ENCODE data around the gene RPS6KA4. TPM values are rescaled to one million over a fixed set of nuclear protein-coding genes. Genes with fewer than 3 reads are reported as not detected.

Gene RPS6KA4
- total RNA-seq, 1 experiment from 2014 or later, result 42.0 TPM

GRCh38 chr11:64372802-64373597 is 14.0 kb downstream of the RPS6KA4 start:
- in situ Hi-C loops (cut with HindIII; ENCODE audit: low pct_unique_long_range_greater_than_20kb, low sequenced_read_pairs), result no loop called here
- DNase-seq (ENCODE audit: low read depth, low spot score), result peak; percentile 62

DNA sequence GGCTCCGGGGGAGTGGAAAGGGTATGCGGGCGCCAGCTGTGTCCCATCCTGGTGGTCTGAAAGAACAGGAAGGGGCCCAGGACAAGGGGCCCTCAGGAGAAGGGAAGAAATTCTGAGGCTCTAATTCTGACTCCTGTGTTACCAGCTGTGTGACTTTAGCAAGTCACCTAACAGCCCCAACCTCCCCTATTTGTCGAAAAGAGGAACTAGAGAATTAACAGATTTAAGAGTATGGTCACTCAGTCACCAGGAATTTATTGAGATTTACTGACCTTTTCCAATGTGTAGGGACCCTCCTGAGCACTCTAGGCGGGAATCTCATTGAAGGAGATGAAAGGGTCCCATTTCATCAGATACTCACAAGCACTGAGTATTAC is 14.6 kb downstream of the RPS6KA4 start:
- no peak for DNase-seq (ENCODE audit: low read depth, low spot score)
- in situ Hi-C loops (cut with HindIII; ENCODE audit: low pct_unique_long_range_greater_than_20kb, low sequenced_read_pairs), result no loop called here

DNA sequence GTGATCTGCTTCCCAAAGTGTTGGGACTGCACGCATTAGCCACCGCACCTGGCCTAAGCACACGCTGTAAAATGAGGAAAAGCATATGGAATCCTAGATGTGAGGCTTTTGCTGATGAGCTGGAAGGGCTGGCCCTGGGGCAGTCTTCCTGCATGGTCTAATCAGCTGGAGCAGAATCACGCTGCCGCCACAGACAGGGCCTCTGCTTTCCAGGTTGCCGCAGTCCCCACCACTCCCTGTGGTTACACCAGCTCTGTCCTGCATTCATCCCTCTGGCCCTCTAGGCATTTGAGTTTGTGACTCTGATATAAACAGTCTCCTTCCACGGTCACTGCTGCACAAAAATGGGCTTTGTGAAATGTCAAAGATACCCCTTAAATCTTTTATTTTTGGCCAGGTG is 17.1 kb downstream of the RPS6KA4 start:
- DNase-seq (ENCODE audit: low read depth, low spot score), result no peak
- in situ Hi-C loops (cut with HindIII; ENCODE audit: low pct_unique_long_range_greater_than_20kb, low sequenced_read_pairs), result no loop called here

DNA sequence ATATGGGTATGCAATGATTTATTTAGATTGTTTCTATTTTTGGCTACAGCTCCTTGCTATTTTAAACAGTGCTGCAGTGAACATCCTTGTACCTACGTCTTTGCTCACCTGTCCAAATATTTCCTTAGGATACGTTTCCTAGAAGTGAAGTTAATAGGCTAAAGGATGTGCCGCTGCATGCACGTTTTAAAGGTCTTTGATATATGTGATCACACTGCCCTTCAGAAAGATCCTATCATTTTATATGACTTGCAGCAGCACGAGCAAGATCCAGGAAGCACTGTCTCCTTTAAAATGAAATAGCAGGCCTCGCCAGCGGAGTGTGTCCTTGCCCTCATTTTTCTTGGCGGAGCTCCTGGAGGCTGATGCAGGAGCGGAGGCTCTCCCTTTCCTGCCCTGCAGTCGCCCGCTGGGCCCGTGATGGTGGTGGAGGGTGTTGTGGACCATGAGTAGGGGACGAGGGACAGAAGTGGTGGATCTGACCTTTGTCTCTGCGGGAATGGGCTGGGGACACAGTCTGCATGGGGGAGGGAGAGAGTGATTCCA is 19.4 kb downstream of the RPS6KA4 start:
- DNase-seq (ENCODE audit: low read depth, low spot score), result no peak
- in situ Hi-C loops (cut with HindIII; ENCODE audit: low pct_unique_long_range_greater_than_20kb, low sequenced_read_pairs), result no loop called here

GRCh38 chr11:64379160-64379559 is 20.2 kb downstream of the RPS6KA4 start:
- no peak for DNase-seq (ENCODE audit: low read depth, low spot score)
- in situ Hi-C loops (cut with HindIII; ENCODE audit: low pct_unique_long_range_greater_than_20kb, low sequenced_read_pairs), result no loop called here

DNA sequence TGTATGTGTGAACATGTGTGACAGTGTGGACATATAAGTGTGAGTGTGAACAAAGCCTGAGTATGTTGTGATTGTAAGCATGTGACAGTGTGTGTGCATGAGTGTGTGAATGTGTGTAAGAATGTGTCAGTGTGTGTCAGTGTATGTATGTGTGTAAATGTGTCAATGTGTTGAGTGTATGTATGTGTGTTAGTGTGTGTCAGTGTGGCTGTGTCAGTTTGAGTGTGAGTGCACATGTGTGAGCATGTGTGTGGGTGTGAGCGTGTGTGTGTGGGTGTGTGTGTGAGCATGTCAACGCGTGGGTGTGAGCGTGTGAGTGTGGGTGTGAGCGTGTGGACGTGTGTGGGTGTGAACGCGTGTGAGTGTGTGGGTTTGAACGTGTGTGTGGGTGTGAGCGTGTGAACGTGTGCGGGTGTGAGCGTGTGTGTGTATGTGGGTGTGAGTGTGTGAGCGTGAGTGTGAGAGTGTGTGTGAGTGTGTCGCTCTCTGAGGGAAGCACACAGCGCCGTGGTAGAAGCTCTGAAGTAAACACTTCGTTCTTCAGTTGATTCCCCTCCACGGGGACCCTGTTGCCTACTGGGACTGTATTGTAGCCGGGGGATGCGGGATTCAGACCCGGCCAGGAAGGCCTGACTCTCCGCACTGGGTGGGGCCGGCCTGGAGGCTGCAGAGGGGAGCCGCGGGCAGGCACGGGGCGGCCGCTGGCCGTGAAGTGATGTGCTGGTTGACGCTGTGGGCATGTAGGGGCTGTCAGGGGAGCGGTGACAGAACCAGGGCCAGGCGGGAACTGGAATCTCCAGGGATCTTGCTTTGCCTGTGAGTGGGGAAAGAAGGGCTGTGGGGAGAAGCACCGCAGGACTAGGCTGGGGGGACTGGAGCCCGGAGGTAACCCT is 21.1 kb downstream of the RPS6KA4 start:
- in situ Hi-C loops (cut with HindIII; ENCODE audit: low pct_unique_long_range_greater_than_20kb, low sequenced_read_pairs), result no loop called here
- DNase-seq (ENCODE audit: low read depth, low spot score), result no peak

DNA sequence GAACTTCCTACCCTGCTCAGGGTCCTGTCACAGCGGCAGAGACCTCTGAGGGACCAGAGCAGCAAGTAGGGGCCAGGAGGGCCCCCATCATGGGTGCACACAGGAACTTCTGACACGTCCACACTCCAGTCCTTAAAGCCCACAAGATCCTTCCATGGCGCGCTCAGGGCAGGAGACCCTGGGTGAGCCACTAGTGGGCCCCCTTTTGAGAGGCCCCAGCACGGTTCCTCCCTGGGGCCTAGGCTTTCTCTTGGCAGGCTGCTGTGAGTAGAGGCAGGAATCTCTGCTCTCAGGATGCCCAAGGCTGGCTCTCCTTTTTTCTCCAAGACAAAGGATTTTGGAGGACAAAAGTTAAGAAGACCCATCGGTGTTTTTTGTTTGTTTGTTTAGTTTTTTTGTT is 22.4 kb downstream of the RPS6KA4 start:
- no peak for DNase-seq (ENCODE audit: low read depth, low spot score)
- in situ Hi-C loops (cut with HindIII; ENCODE audit: low pct_unique_long_range_greater_than_20kb, low sequenced_read_pairs), result no loop called here

- in situ Hi-C loops (cut with HindIII; ENCODE audit: low pct_unique_long_range_greater_than_20kb, low sequenced_read_pairs), result no loop called here
- no peak for DNase-seq (ENCODE audit: low read depth, low spot score)
Observed at GRCh38 chr11:64382047-64382446, 23.1 kb downstream of the RPS6KA4 start.

DNA sequence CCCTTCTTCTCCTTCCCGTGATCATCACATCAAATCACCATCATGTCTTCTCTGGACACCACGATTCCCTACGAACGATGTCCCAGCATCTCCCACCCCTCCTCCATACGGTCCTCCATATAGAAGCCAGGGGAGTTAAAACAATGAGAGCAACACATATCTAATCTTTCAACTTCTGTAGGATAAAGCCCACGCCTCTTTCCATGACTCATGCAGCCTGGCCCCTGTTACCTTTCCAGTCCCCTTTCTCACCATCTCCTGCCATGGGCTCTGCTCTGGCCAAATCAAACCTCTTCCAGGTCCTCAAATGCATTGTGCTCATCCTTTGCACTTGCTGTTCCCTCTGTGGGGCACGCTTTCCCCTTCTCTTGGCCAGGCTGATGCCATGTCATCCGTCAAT is 23.6 kb downstream of the RPS6KA4 start:
- in situ Hi-C loops (cut with HindIII; ENCODE audit: low pct_unique_long_range_greater_than_20kb, low sequenced_read_pairs), result no loop called here
- DNase-seq (ENCODE audit: low read depth, low spot score), result no peak

GRCh38 chr11:64383580-64383979 is 24.6 kb downstream of the RPS6KA4 start:
- DNase-seq (ENCODE audit: low read depth, low spot score), result no peak
- in situ Hi-C loops (cut with HindIII; ENCODE audit: low pct_unique_long_range_greater_than_20kb, low sequenced_read_pairs), result no loop called here

DNA sequence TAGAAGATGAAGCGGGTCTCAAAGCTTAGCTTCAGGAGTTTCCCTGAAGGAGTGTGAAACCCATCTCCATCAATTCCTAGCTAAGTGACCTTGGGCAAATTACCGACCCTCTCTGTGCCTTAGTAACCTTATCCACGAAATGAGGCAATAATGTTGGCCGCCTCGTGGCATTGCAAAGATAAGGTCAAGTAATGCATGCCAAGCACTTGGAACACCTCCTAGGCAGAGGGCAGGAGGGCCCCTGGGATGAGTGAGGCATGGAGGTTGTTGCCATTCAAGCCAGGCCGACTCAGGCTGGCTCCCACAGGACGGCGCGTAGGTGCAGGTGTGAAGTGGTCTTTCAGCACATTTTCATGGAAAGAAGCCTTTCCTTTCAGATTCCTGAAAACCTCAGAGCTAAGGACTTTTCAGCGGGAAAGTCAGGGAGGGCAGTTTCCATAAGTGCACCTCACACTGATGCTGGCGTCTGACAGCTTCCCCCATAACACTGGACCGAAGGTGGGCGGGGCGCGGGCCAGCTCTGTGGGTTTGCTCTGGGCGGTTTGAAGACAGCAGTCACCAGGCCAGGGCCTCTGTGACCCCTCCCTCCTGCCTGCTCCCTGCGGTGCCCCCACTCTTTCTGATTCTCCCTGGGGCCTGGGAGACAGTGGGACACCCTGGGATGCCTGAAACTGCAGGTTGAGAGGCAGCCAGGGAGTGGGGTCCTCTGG is 25.2 kb downstream of the RPS6KA4 start:
- DNase-seq (ENCODE audit: low read depth, low spot score), result no peak
- in situ Hi-C loops (cut with HindIII; ENCODE audit: low pct_unique_long_range_greater_than_20kb, low sequenced_read_pairs), result no loop called here

DNA sequence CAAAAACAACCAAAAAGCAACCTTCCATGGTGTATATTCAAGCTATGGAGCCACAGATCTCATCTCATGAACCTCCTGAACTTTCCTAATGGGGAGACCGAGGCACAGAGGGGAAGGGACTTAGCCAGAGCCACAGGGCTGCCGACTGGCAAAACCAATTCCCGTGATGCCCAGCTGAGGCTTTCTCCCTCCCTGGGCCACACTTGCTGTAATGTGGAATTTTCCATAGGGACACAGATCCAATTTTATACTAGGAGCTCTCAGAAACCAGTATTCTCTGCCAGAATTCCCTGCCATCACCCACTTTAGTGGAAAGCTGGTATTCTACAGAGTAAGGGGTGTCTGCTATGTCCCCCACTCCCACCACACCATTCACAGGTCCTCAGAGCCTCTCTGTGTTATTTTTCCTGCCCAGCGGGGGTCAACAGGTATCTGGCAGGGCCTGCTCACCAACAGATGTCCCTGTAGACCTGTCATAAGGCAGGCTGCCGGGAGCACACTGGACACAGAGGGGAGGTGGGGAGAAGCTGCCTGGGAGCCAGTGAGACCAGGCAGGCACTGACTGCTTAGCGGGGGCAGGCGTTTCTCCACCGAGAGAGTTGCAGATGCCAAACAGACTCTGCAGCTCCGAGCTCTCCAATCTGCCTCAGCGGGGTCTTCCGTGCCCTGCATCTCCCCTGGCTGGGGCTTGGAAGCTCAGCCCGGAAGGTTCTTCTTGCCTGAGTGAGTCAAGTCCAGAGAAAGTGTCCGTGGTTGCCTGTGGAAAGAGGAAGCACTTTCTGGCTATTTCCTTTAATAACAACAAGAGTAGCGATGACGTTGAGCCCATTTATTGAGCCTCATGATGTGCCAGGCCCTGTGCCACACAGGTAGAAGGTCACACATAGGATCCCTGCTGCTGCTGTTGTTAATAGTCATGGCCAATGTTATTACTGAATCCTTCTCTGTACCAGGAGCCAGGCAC is 26.3 kb downstream of the RPS6KA4 start:
- in situ Hi-C loops (cut with HindIII; ENCODE audit: low pct_unique_long_range_greater_than_20kb, low sequenced_read_pairs), result no loop called here
- DNase-seq (ENCODE audit: low read depth, low spot score), result no peak

- in situ Hi-C loops (cut with HindIII; ENCODE audit: low pct_unique_long_range_greater_than_20kb, low sequenced_read_pairs), result no loop called here
- no peak for DNase-seq (ENCODE audit: low read depth, low spot score)
Observed at GRCh38 chr11:64385945-64386704, 27.2 kb downstream of the RPS6KA4 start.

- in situ Hi-C loops (cut with HindIII; ENCODE audit: low pct_unique_long_range_greater_than_20kb, low sequenced_read_pairs), result no loop called here
- no peak for DNase-seq (ENCODE audit: low read depth, low spot score)
Observed at GRCh38 chr11:64387916-64388315, 29.0 kb downstream of the RPS6KA4 start.

DNA sequence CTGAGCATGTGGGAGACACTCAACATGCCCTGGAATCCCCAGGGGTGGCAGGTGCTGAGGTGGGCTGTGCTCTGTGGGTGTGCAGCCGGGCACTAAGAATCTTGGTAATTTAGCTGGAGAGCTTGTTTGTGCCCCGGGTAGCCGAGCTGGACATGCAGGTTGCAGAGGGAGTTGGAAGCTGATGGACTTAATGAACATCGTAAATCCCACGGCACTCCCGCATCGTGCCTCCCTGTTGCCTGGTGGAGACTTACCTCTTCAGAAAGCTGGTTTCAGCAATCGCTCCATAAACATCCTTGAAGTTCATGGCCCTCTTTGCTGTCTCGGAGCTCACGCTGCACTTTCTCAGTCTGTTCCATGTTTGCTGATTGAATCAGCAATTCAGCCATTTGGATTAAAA is 29.9 kb downstream of the RPS6KA4 start:
- in situ Hi-C loops (cut with HindIII; ENCODE audit: low pct_unique_long_range_greater_than_20kb, low sequenced_read_pairs), result no loop called here
- no peak for DNase-seq (ENCODE audit: low read depth, low spot score)

DNA sequence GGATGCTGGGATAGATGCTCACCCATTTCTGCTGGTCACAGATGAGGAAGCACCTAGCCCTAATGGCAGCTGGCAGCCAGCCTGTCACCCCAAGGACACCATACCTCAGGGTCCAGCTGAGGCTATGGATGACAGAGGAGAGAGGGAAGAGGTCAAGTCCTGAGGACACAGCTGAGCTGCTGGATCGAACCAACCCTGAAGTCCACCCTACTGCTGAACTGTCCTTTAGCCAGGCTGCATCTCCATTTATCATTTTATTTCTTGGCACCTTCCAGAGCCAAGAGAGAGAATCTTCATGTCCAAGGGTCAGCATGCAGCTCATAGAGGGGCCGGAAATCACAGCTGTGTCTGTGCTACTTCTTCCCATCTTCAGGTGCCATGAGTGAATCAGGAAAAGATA is 30.9 kb downstream of the RPS6KA4 start:
- in situ Hi-C loops (cut with HindIII; ENCODE audit: low pct_unique_long_range_greater_than_20kb, low sequenced_read_pairs), result no loop called here

More for the DNA sequence above, 30.9 kb downstream of the RPS6KA4 start:
- no peak for DNase-seq (ENCODE audit: low read depth, low spot score)
